ENCODE measurements around the gene CCDC159.

Gene CCDC159

GRCh38 chr19:11324079-11324661 lies 22.1 kb upstream of the CCDC159 start:
- Histone ChIP-seq H4K20me1 (ENCODE audit: control insufficient read depth, insufficient read depth, low read depth, low read length) (no peaks in the 10 kb centered on the region), H3K4me1 (ENCODE audit: control insufficient read depth, low read length) (peaks cover 52% of the 10 kb centered on the region), H3K9me3 (ENCODE audit: control insufficient read depth, insufficient read depth, low read length) (no peaks in the 10 kb centered on the region), H3K36me3 (ENCODE audit: control insufficient read depth, low read length) (no peaks in the 10 kb centered on the region), H3K9me2 (replicated peaks; ENCODE audit: control insufficient read depth, low read length) (no peaks in the 10 kb centered on the region), H3K4me3 (ENCODE audit: low read length) (peak overlapping the region; percentile 64), H3K4me2 (ENCODE audit: low read length) (peak overlapping the region; percentile 93), H3F3A (ENCODE audit: control insufficient read depth, insufficient read depth) (peaks cover 10% of the 10 kb centered on the region; the same call in 1 of the 2 replicates), H3K27me3 (ENCODE audit: control insufficient read depth, low read length) (no peaks in the 10 kb centered on the region), H3K27ac (ENCODE audit: low read depth, low read length) (peak overlapping the region; percentile 76), H3K79me2 (ENCODE audit: control insufficient read depth, low read length) (peaks cover 24% of the 10 kb centered on the region)
- no peak for TF ChIP-seq EZH2phosphoT487 (IDR thresholded peaks at IDR 0.05; ENCODE audit: borderline replicate concordance, low read length)
- no peak for TF ChIP-seq CTCF (IDR thresholded peaks at IDR 0.05; ENCODE audit: low read depth, low read length, poor library complexity, severe bottlenecking)

DNA sequence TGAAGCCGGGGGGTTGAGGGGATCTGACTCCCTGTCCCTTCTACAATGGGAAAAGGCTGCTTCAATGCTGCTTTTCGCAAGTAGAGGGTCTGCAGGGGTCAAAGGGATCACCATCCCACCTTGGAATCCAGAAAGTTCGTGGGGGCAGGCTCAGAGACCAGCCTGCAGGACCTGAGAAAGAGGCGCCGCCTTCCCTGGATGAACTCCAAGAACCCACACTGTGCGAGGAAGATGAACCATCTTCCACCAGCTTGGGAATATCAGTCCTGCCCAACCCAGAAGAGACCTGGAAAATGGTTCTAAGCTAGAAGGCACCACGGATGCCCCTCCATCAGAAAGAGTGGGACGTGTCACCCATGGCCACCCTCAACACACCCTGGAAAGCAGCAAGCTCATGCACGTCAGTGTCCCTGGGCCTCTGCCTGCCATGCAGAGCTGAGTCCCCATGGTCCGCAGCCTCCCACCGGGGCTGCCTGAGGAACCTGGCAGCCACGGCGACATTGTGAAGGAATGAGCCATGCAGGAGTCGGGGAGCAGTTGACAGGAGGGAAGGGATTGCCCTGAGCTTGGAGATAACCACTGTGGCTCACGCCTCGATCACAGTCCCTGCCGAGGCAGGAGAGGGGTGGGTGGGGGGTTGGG lies 21.4 kb upstream of the CCDC159 start:
- H3K4me1 ChIP-seq (ENCODE audit: control insufficient read depth, low read length): peaks cover 52% of the 10 kb centered on the region
- no peaks in the 10 kb centered on the region for H3K27me3 ChIP-seq (ENCODE audit: control insufficient read depth, low read length)
- no peak for TF ChIP-seq EZH2phosphoT487 (IDR thresholded peaks at IDR 0.05; ENCODE audit: borderline replicate concordance, low read length)
- no peak for TF ChIP-seq CTCF (IDR thresholded peaks at IDR 0.05; ENCODE audit: low read depth, low read length, poor library complexity, severe bottlenecking)
- H3K4me3 ChIP-seq (ENCODE audit: low read length): peak overlapping the region; percentile 64
- no peaks in the 10 kb centered on the region for H3K9me3 ChIP-seq (ENCODE audit: control insufficient read depth, insufficient read depth, low read length)
- peaks cover 17% of the 10 kb centered on the region for H3K79me2 ChIP-seq (ENCODE audit: control insufficient read depth, low read length)
- no peaks in the 10 kb centered on the region for H4K20me1 ChIP-seq (ENCODE audit: control insufficient read depth, insufficient read depth, low read depth, low read length)
- H3K27ac ChIP-seq (ENCODE audit: low read depth, low read length): peak overlapping the region; percentile 76
- H3K36me3 ChIP-seq (ENCODE audit: control insufficient read depth, low read length): no peaks in the 10 kb centered on the region
- H3K9me2 ChIP-seq (replicated peaks; ENCODE audit: control insufficient read depth, low read length): no peaks in the 10 kb centered on the region
- peaks cover 10% of the 10 kb centered on the region; the same call in 1 of the 2 replicates for H3F3A ChIP-seq (ENCODE audit: control insufficient read depth, insufficient read depth)
- H3K4me2 ChIP-seq (ENCODE audit: low read length): peak overlapping the region; percentile 93

DNA sequence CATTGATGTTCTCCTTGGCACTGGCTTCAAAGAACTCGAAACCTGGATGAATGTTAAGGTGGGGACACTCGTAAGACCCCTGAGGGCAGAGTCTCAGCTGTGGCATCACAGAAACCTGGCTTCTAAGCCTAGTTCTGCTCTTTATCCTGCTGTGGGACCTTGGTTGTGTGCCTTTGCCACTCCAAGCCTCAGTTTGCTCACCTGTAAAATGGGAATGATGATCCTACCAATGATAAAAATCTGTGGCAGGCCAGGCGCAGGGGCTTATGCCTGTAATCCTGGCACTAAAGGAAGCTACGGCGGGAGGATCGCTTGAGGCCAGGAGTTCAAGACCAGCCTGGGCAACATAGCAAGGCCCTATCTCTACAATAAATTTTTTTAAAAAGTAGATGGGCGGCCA lies 20.8 kb upstream of the CCDC159 start:
- no peak overlapping the region for H3K27ac ChIP-seq (ENCODE audit: low read depth, low read length)
- H3K36me3 ChIP-seq (ENCODE audit: control insufficient read depth, low read length): no peaks in the 10 kb centered on the region
- H3K4me3 ChIP-seq (ENCODE audit: low read length): no peak overlapping the region
- peaks cover 11% of the 10 kb centered on the region for H3K79me2 ChIP-seq (ENCODE audit: control insufficient read depth, low read length)
- H3K4me1 ChIP-seq (ENCODE audit: control insufficient read depth, low read length): peaks cover 46% of the 10 kb centered on the region
- no peak overlapping the region for H3K4me2 ChIP-seq (ENCODE audit: low read length)
- no peaks in the 10 kb centered on the region for H3K9me3 ChIP-seq (ENCODE audit: control insufficient read depth, insufficient read depth, low read length)
- H3K27me3 ChIP-seq (ENCODE audit: control insufficient read depth, low read length): no peaks in the 10 kb centered on the region
- no peak for TF ChIP-seq EZH2phosphoT487 (IDR thresholded peaks at IDR 0.05; ENCODE audit: borderline replicate concordance, low read length)
- no peak for TF ChIP-seq CTCF (IDR thresholded peaks at IDR 0.05; ENCODE audit: low read depth, low read length, poor library complexity, severe bottlenecking)
- no peaks in the 10 kb centered on the region for H4K20me1 ChIP-seq (ENCODE audit: control insufficient read depth, insufficient read depth, low read depth, low read length)
- peaks cover 10% of the 10 kb centered on the region; the same call in 1 of the 2 replicates for H3F3A ChIP-seq (ENCODE audit: control insufficient read depth, insufficient read depth)
- no peaks in the 10 kb centered on the region for H3K9me2 ChIP-seq (replicated peaks; ENCODE audit: control insufficient read depth, low read length)
